ENCODE results near the gene ISM2.
"Not testable (repeated sequence)": the region's sequence is repeated elsewhere in the genome, so short reads cannot be mapped to it uniquely, and the experiment has no call there.

The ISM2 gene

GRCh38 chr14:77542421-77543239, 44.0 kb upstream of the ISM2 start:
- Histone ChIP-seq H3K36me3 (replicated peaks) (peaks cover 6% of the 10 kb centered on the region), H3K4me3 (ENCODE audit: low read depth, low read length) (no peak overlapping the region), H3K27me3 (replicated peaks) (no peaks in the 10 kb centered on the region), H3K27ac (no peak overlapping the region)
- TF ChIP-seq CTCF (IDR thresholded peaks at IDR 0.05; ENCODE audit: low read depth, low read length, missing control alignments), result no peak
- in situ Hi-C loops (cut with HindIII; ENCODE audit: low pct_ligation_motif_present, low sequenced_read_pairs), result no loop called here
- DNase-seq, result no peak

GRCh38 chr14:77541905-77542304, 43.3 kb upstream of the ISM2 start:
- H3K27ac ChIP-seq, result no peak overlapping the region
- H3K4me3 ChIP-seq (ENCODE audit: low read depth, low read length), result no peak overlapping the region

GRCh38 chr14:77536951-77537350, 38.3 kb upstream of the ISM2 start:
- in situ Hi-C loops (cut with HindIII; ENCODE audit: low pct_ligation_motif_present, low sequenced_read_pairs); DNase-seq; H3K27me3 ChIP-seq (replicated peaks); H3K36me3 ChIP-seq (replicated peaks); H3K27ac ChIP-seq; H3K4me3 ChIP-seq (ENCODE audit: low read depth, low read length): not testable (repeated sequence)

More at GRCh38 chr14:77541905-77542304, 43.3 kb upstream of the ISM2 start:
- H3K36me3 ChIP-seq (replicated peaks), result peaks cover 6% of the 10 kb centered on the region
- in situ Hi-C loops (cut with HindIII; ENCODE audit: low pct_ligation_motif_present, low sequenced_read_pairs), result no loop called here
- TF ChIP-seq CTCF (IDR thresholded peaks at IDR 0.05; ENCODE audit: low read depth, low read length, missing control alignments), result no peak
- no peak for DNase-seq
- H3K27me3 ChIP-seq (replicated peaks), result no peaks in the 10 kb centered on the region

DNA sequence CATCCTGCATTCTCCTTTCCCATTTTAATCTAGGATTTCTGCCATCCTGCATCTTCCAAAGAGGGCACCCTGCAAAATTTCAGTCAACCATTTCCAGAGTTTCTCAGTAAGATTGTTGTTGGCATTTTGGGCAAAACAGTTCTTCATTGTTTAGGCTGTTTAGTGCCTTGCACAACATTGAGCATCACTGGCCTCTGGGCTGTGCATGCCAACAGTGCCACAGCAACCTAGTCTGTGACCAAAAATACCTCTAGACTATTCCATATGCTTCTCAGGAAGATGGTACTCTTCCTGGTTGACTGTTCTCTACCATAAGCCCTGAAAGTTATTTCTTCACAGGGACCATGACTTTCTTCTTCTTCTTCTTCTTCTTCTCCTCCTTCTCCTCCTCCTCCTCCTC, 32.5 kb upstream of the ISM2 start:
- no peak for TF ChIP-seq CTCF (IDR thresholded peaks at IDR 0.05; ENCODE audit: low read depth, low read length, missing control alignments)
- in situ Hi-C loops (cut with HindIII; ENCODE audit: low pct_ligation_motif_present, low sequenced_read_pairs), result no loop called here
- H3K4me3 ChIP-seq (ENCODE audit: low read depth, low read length), result no peak overlapping the region
- peaks cover 3% of the 10 kb centered on the region for H3K36me3 ChIP-seq (replicated peaks)
- DNase-seq, result no peak
- no peaks in the 10 kb centered on the region for H3K27me3 ChIP-seq (replicated peaks)
- H3K27ac ChIP-seq, result no peak overlapping the region

DNA sequence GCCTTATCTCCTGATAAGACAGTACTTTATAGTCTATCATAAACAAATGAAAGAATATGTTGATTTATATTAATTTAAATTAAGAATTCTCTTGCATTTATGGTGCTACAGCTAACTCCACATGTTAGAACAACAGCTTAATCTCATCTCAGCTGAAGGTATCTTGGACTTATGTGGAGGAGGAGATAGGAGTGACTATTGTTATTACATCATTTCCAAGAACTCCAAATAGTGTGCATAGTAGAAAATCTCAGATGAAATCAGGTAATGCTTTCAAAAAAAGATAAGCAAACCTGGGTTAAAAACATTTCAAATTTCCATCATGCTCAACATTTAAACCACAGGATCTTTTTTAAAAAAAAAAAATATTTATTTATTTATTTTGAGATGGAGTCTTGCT, 31.3 kb upstream of the ISM2 start:
- peaks cover 2% of the 10 kb centered on the region for H3K36me3 ChIP-seq (replicated peaks)
- no peak for DNase-seq
- H3K4me3 ChIP-seq (ENCODE audit: low read depth, low read length), result no peak overlapping the region
- TF ChIP-seq CTCF (IDR thresholded peaks at IDR 0.05; ENCODE audit: low read depth, low read length, missing control alignments), result no peak
- H3K27ac ChIP-seq, result no peak overlapping the region
- in situ Hi-C loops (cut with HindIII; ENCODE audit: low pct_ligation_motif_present, low sequenced_read_pairs), result no loop called here
- no peaks in the 10 kb centered on the region for H3K27me3 ChIP-seq (replicated peaks)

- Histone ChIP-seq H3K27me3 (replicated peaks) (no peaks in the 10 kb centered on the region), H3K27ac (no peak overlapping the region), H3K36me3 (replicated peaks) (no peaks in the 10 kb centered on the region), H3K4me3 (ENCODE audit: low read depth, low read length) (no peak overlapping the region)
- TF ChIP-seq CTCF (IDR thresholded peaks at IDR 0.05; ENCODE audit: low read depth, low read length, missing control alignments), result no peak
- DNase-seq, result no peak
- in situ Hi-C loops (cut with HindIII; ENCODE audit: low pct_ligation_motif_present, low sequenced_read_pairs), result no loop called here
Measured at GRCh38 chr14:77529213-77529612, 30.6 kb upstream of the ISM2 start.

GRCh38 chr14:77528701-77529100, 30.1 kb upstream of the ISM2 start:
- H3K4me3 ChIP-seq (ENCODE audit: low read depth, low read length); H3K36me3 ChIP-seq (replicated peaks); DNase-seq; in situ Hi-C loops (cut with HindIII; ENCODE audit: low pct_ligation_motif_present, low sequenced_read_pairs); H3K27me3 ChIP-seq (replicated peaks); H3K27ac ChIP-seq: not testable (repeated sequence)
